HepG2 (cell line): ENCODE measurements around the gene GATA1. TPM values are rescaled to one million over a fixed set of nuclear protein-coding genes. Genes with fewer than 3 reads are reported as not detected.

Experiments
- ATAC-seq: fragments of 200-7000 bp; cut with Tn5 transposase; 3 replicates; pipeline ENCODE4 v1.9.1; 2020; ENCODE audit warnings: mild to moderate bottlenecking, moderate library complexity
- BruUV-seq: library from RNA; stranded (reverse); fragments of 400-500 nt; replicated peaks from 2 replicates; lab custom pipeline; 2021; lab: Mats Ljungman, UMichigan
- CTCF ChIA-PET: fragments of 300-600 bp; formaldehyde crosslinking; extraction: SDS; loops from one replicate; lab custom pipeline; 2021; ENCODE audit warnings: low total read pairs, inconsistent platforms, low intra/inter-chr PET ratio; lab: Yijun Ruan, JAX
- POLR2A ChIA-PET: fragments of 350-600 bp; sonication (Branson Sonifier 250); formaldehyde crosslinking; loops from one replicate; lab custom pipeline; 2020; ENCODE audit warnings: antibody characterized with exemption, inconsistent platforms; lab: Yijun Ruan, JAX
- DNase-seq: peaks from one replicate; pipeline ENCODE4 v3.0.0-alpha.2; 2015; ENCODE audit warnings: low spot score
- FAIRE-seq: peaks from 3 replicates; lab custom pipeline; 2011; peaks lifted over from hg19 to GRCh38; lab: Jason Lieb, UNC
- H2AFZ ChIP-seq: one replicate; pipeline ENCODE4 v1.6.1; 2011; ENCODE audit warnings: low read length, inconsistent platforms
- H3K27ac ChIP-seq: fragments of 300-600 bp; 3 replicates; pipeline ENCODE4 v1.8.0; 2011; ENCODE audit warnings: mixed run types, mild to moderate bottlenecking, mixed read lengths, low read length, inconsistent platforms; ENCODE audit not compliant: insufficient read depth; ENCODE audit errors: extremely low read length
- H3K27me3 ChIP-seq, 2 experiments: fragments of 200-600 bp in 1 of 2; 2 replicates in 1 of 2; 3 replicates in 1 of 2; pipeline versions ENCODE4 v1.6.0 to v1.8.0; 2011; ENCODE audit warnings: low read length in 2 of 2, mild to moderate bottlenecking in 2 of 2, moderate library complexity in 2 of 2, inconsistent platforms in 1 of 2; ENCODE audit not compliant: insufficient read depth in 2 of 2, control insufficient read depth in 1 of 2
- H3K36me3 ChIP-seq, 2 experiments: fragments of 200-600 bp in 1 of 2; replicated peaks in 1 of 2; 2 replicates in 1 of 2; 3 replicates in 1 of 2; pipeline versions ENCODE4 v1.5.1 to v1.8.0; 2011; ENCODE audit warnings: low read length in 2 of 2, inconsistent platforms in 1 of 2; ENCODE audit not compliant: insufficient read depth in 2 of 2, control insufficient read depth in 1 of 2
- H3K4me1 ChIP-seq: 2 replicates; pipeline ENCODE4 v1.5.1; 2012; ENCODE audit warnings: low read length, inconsistent platforms; ENCODE audit not compliant: insufficient read depth
- H3K4me2 ChIP-seq: 2 replicates; pipeline ENCODE4 v1.6.0; 2011; ENCODE audit warnings: low read depth, low read length, inconsistent platforms
- H3K4me3 ChIP-seq, 3 experiments: fragments of 200-600 bp in 1 of 3; sonication (generic), shearing (Covaris generic) in 1 of 3; replicated peaks in 1 of 3; 2 replicates each; pipeline ENCODE4 v1.5.1; 2011 to 2016; ENCODE audit warnings: low read length in 3 of 3, inconsistent platforms in 2 of 3, low read depth in 2 of 3, mild to moderate bottlenecking in 2 of 3, control low read depth in 1 of 3, mixed read lengths in 1 of 3; ENCODE audit not compliant: insufficient read depth in 1 of 3
- H3K79me2 ChIP-seq: one replicate; pipeline ENCODE4 v1.6.1; 2011; ENCODE audit warnings: low read length, inconsistent platforms; ENCODE audit not compliant: insufficient read depth
- H3K9ac ChIP-seq: 2 replicates; pipeline ENCODE4 v1.6.0; 2011; ENCODE audit warnings: mild to moderate bottlenecking, low read depth, low read length, inconsistent platforms; ENCODE audit not compliant: insufficient read depth
- H3K9me3 ChIP-seq: 2 replicates; pipeline ENCODE4 v1.5.1; 2012; ENCODE audit warnings: mild to moderate bottlenecking, low read length
- H4K20me1 ChIP-seq: 2 replicates; pipeline ENCODE4 v1.6.0; 2011; ENCODE audit warnings: inconsistent platforms, mild to moderate bottlenecking, low read length, moderate library complexity; ENCODE audit not compliant: insufficient read depth
- CSRNP2 ChIP-seq: sonication (generic); formaldehyde crosslinking; conservative IDR thresholded peaks from 2 replicates; pipeline ENCODE4 v1.8.0; 2022; ENCODE audit warnings: low read depth, missing genetic modification reagents
- MXD1 ChIP-seq: sonication (generic); formaldehyde crosslinking; IDR thresholded peaks from 2 replicates; pipeline ENCODE4 v1.4.0; 2020; ENCODE audit warnings: mild to moderate bottlenecking, missing genetic modification reagents
- NFKBIZ ChIP-seq: IDR thresholded peaks from 2 replicates; pipeline ENCODE4 v1.6.1; 2018; ENCODE audit warnings: missing genetic modification reagents, missing compliant biosample characterization
- PCBP2 ChIP-seq: fragments of 200-400 bp; formaldehyde crosslinking; optimal IDR thresholded peaks from 2 replicates; pipeline ENCODE3; 2018; ENCODE audit warnings: low read length, low read depth; ENCODE audit not compliant: poor library complexity, severe bottlenecking
- RFX5 ChIP-seq: IDR thresholded peaks from 2 replicates; pipeline ENCODE4 v1.6.1; 2011; ENCODE audit warnings: low read depth, low read length, improper control_type of control experiment
- SALL1 ChIP-seq: sonication (generic); formaldehyde crosslinking; IDR thresholded peaks from 2 replicates; pipeline ENCODE4 v1.8.0; 2022; ENCODE audit warnings: mild to moderate bottlenecking, missing genetic modification reagents
- U2AF2 ChIP-seq: fragments of 200-400 bp; formaldehyde crosslinking; IDR thresholded peaks from 2 replicates; pipeline ENCODE4 v1.6.1; 2017; ENCODE audit warnings: low read depth, mild to moderate bottlenecking, low read length
- YY1 ChIP-seq: IDR thresholded peaks from 2 replicates; pipeline ENCODE4 v1.6.1; 2011; ENCODE audit warnings: low read length, low read depth, moderate library complexity, mild to moderate bottlenecking; ENCODE audit not compliant: insufficient read depth, insufficient replicate concordance
- ZBTB2 ChIP-seq: sonication (generic); formaldehyde crosslinking; IDR thresholded peaks from 2 replicates; pipeline ENCODE4 v1.8.0; 2022; ENCODE audit warnings: low read depth, missing genetic modification reagents
- ZBTB26 ChIP-seq: IDR thresholded peaks from 2 replicates; pipeline ENCODE4 v1.6.1; 2016; ENCODE audit warnings: missing compliant biosample characterization, missing genetic modification reagents, borderline replicate concordance
- ZBTB44 ChIP-seq: sonication (generic); formaldehyde crosslinking; IDR thresholded peaks from 2 replicates; pipeline ENCODE4 v1.4.0; 2020; ENCODE audit warnings: missing genetic modification reagents
- ZKSCAN8 ChIP-seq: IDR thresholded peaks from 2 replicates; pipeline ENCODE4 v1.6.1; 2016; ENCODE audit warnings: borderline replicate concordance, missing genetic modification reagents, missing compliant biosample characterization
- ZNF644 ChIP-seq: IDR thresholded peaks from 2 replicates; pipeline ENCODE4 v1.6.1; 2016; ENCODE audit warnings: low read depth
- ZNF781 ChIP-seq: sonication (generic); formaldehyde crosslinking; IDR thresholded peaks from 2 replicates; pipeline ENCODE4 v1.5.1; 2020; ENCODE audit warnings: borderline replicate concordance, mild to moderate bottlenecking, missing genetic modification reagents; ENCODE audit errors: not compliant biosample characterization
- ZNF83 ChIP-seq: sonication (generic); formaldehyde crosslinking; IDR thresholded peaks from 2 replicates; pipeline ENCODE4 v1.4.0; 2020; ENCODE audit warnings: missing genetic modification reagents, mild to moderate bottlenecking, borderline replicate concordance
- WGBS: methylation state at CpG from one replicate; pipeline ENCODE4 v1.1.6; 2017; ENCODE audit warnings: low lambda C conversion rate; 5-methylcytosine and 5-hydroxymethylcytosine counted together
- in situ Hi-C: cut with HindIII; loops from 2 replicates; pipeline ENCODE4 v1.10.0; 2017; ENCODE audit warnings: low pct_unique_long_range_greater_than_20kb; ENCODE audit not compliant: extremely low pct_ligation_motif_present
- intact Hi-C: fragments of 100-400 bp; cut with micrococcal nuclease; formaldehyde crosslinking; loops from one replicate; pipeline ENCODE4 v1.10.0; 2022; ENCODE audit not compliant: unreplicated experiment
- polyA plus RNA-seq, 8 experiments: library from polyadenylated mRNA; depleted of rRNA in 3 of 8; stranded (reverse) in 7 of 8; unstranded in 1 of 8; fragments of >200 nt; fragmentation: Illumina TruSeq in 4 of 8; extraction: Trizol in 4 of 8; gene quantifications; 2 replicates each; pipeline versions ENCODE4 v1.2.1 to v1.2.3, GENCODE V29; 2011 to 2016; ENCODE audit warnings: low read depth in 4 of 8, missing spikeins in 1 of 8, mixed read lengths in 1 of 8; ENCODE audit not compliant: insufficient read depth in 1 of 8
- total RNA-seq, 5 experiments: library from RNA; depleted of rRNA; stranded (reverse); fragments of >200 nt; fragmentation: Illumina TruSeq; extraction: Trizol; gene quantifications; 2 replicates each; pipeline ENCODE4 v1.2.3, GENCODE V29; 2016; ENCODE audit warnings: low read depth in 1 of 5

GATA1 gene
- total and polyA plus RNA-seq, 2 of the 13 experiments (the other 11 are each of a cell fraction or from before 2014, with no cell fraction given): 0.13 TPM; not detected in 1

- no peak for TF ChIP-seq ZBTB44
- no peak for TF ChIP-seq MXD1 (CRISPR knock-in tag)
- TF ChIP-seq ZKSCAN8 (CRISPR knock-in tag): no peak
- no peak for TF ChIP-seq ZBTB26 (CRISPR knock-in tag)
- TF ChIP-seq RFX5: no peak
Observed at GRCh38 chrX:48794340-48794910, 8.0 kb downstream of the GATA1 start (continued).

- no peak for DNase-seq
- Histone ChIP-seq H3K4me3 (no peak overlapping the region), H3K4me2 (peak overlapping the region; percentile 23; the same call in 1 of the 2 replicates), H3K9ac (no peak overlapping the region), H2AFZ (no peak overlapping the region), H3K4me1 (peaks cover 40% of the 10 kb centered on the region), H3K79me2 (no peaks in the 10 kb centered on the region), H3K36me3 (no peaks in the 10 kb centered on the region), H4K20me1 (no peaks in the 10 kb centered on the region), H3K27me3 (no peaks in the 10 kb centered on the region), H3K27ac (no peak overlapping the region), H3K9me3 (no peaks in the 10 kb centered on the region)
- CTCF ChIA-PET: no interaction called here
- in situ Hi-C loops: no loop called here
- WGBS: 0% methylated on average over 1 of the region's 8 CpGs
- no peak for FAIRE-seq
- POLR2A ChIA-PET: interaction anchor here (0.9 kb wide), 1 partner anchor 396 kb away, joined by 3 read pairs; no protein-coding TSS in a partner anchor
- ATAC-seq: no peak
- intact Hi-C loops: no loop called here
- no TSS peak for BruUV-seq
- TF ChIP-seq YY1: no peak
- no peak for TF ChIP-seq ZNF83 (CRISPR knock-in tag)
- TF ChIP-seq CSRNP2 (CRISPR knock-in tag): no peak
- no peak for TF ChIP-seq PCBP2
- no peak for TF ChIP-seq ZBTB2
- TF ChIP-seq U2AF2: no peak
- no peak for TF ChIP-seq ZNF644 (CRISPR knock-in tag)
- no peak for TF ChIP-seq ZNF781 (CRISPR knock-in tag)
- no peak for TF ChIP-seq NFKBIZ (CRISPR knock-in tag)
- no peak for TF ChIP-seq SALL1
Observed at GRCh38 chrX:48794911-48795515, 8.6 kb downstream of the GATA1 start.
